Neutrophil (primary cell): Measurements from ENCODE around the gene EIF3K.

ENCODE experiments used
- H3K27ac ChIP-seq: fragments of 200-600 bp; sonication (generic); 2 replicates; pipeline ENCODE4 v1.5.1; 2016; ENCODE audit warnings: mild to moderate bottlenecking, moderate library complexity
- H3K27me3 ChIP-seq: fragments of 200-600 bp; sonication (generic); 2 replicates; pipeline ENCODE4 v1.6.0; 2016; ENCODE audit warnings: mild to moderate bottlenecking
- H3K36me3 ChIP-seq: fragments of 200-600 bp; sonication (generic); 2 replicates; pipeline ENCODE4 v1.5.1; 2017
- H3K4me1 ChIP-seq, 2 experiments: fragments of 200-600 bp in 1 of 2; sonication (generic) in 1 of 2; 1 replicate in 1 of 2; 2 replicates in 1 of 2; pipeline versions ENCODE4 v1.5.1 to v1.6.1; 2013 to 2016; ENCODE audit warnings: low read depth in 1 of 2, low read length in 1 of 2, mild to moderate bottlenecking in 1 of 2, moderate library complexity in 1 of 2; ENCODE audit not compliant: control insufficient read depth in 1 of 2, insufficient read depth in 1 of 2
- H3K4me3 ChIP-seq, 2 experiments: fragments of 200-600 bp in 1 of 2; sonication (generic) in 1 of 2; 1 replicate in 1 of 2; 2 replicates in 1 of 2; pipeline ENCODE4 v1.5.1; 2013 to 2016; ENCODE audit warnings: low read depth in 1 of 2, low read length in 1 of 2, mild to moderate bottlenecking in 1 of 2, moderate library complexity in 1 of 2
- H3K9me3 ChIP-seq: fragments of 200-600 bp; sonication (generic); 2 replicates; pipeline ENCODE4 v1.5.1; 2016
- TF ChIP-seq, protein P1 (sequence below): fragments of 200-600 bp; sonication (generic); IDR thresholded peaks from 2 replicates; pipeline ENCODE4 v1.5.1; 2016; ENCODE audit warnings: antibody characterized with exemption

Gene EIF3K

DNA sequence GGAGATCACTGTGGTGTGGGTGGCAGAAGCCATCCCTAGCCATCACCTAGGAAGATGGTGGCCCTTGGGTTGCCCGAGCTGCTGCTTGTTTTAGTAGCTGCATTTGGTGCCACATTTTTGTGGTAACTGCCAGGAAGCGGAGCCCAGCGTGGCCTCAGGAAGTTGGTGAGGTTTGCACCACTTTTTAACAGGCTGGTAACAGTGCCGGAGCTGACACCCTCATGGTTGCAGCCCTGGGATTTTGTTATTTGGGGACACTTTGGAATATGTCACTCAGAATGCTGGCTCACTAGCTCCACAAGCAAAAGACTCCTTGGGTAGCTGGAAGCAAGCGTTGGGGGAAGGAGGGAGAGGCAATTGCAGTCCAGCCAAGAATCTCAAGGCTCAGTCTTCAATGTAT lies 50.6 kb downstream of the EIF3K start:
- no peaks in the 10 kb centered on the region for H3K36me3 ChIP-seq
- H3K27ac ChIP-seq: peak overlapping the region; percentile 88
- no peaks in the 10 kb centered on the region for H3K27me3 ChIP-seq
- H3K4me1 ChIP-seq: peaks cover 72 to 76% of the 10 kb centered on the region in 2 experiments
- peak overlapping the region; percentile 10 to 31 for H3K4me3 ChIP-seq
- no peaks in the 10 kb centered on the region for H3K9me3 ChIP-seq
- TF ChIP-seq, protein P1, sequence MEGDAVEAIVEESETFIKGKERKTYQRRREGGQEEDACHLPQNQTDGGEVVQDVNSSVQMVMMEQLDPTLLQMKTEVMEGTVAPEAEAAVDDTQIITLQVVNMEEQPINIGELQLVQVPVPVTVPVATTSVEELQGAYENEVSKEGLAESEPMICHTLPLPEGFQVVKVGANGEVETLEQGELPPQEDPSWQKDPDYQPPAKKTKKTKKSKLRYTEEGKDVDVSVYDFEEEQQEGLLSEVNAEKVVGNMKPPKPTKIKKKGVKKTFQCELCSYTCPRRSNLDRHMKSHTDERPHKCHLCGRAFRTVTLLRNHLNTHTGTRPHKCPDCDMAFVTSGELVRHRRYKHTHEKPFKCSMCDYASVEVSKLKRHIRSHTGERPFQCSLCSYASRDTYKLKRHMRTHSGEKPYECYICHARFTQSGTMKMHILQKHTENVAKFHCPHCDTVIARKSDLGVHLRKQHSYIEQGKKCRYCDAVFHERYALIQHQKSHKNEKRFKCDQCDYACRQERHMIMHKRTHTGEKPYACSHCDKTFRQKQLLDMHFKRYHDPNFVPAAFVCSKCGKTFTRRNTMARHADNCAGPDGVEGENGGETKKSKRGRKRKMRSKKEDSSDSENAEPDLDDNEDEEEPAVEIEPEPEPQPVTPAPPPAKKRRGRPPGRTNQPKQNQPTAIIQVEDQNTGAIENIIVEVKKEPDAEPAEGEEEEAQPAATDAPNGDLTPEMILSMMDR: no peak

DNA sequence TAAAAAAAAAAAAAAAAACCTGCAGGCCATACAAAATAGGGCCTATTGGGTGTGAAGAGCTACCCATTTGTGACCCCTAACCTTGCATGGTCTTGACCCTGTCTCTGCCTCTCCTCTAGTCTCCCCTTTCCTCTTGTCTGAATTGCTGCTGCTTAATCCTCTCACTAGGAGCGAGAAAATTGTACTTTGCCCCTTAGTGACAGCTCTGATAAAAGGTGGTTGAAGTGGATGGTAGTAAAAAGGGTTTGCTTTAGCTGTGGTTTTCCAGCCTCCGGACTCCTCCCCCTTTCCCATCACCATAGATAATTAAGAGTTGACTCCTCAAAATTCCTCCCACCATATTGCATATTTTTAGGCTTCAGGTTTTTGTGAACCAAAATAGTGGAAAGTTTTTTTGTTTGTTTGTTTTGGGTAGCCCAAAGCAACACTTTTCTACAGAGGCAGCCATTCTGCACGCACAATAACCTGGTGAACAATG lies 52.0 kb downstream of the EIF3K start:
- Histone ChIP-seq H3K9me3 (no peaks in the 10 kb centered on the region), H3K27me3 (no peaks in the 10 kb centered on the region), H3K4me3 (no peak overlapping the region), H3K4me1 (peaks cover 72 to 76% of the 10 kb centered on the region in 2 experiments), H3K36me3 (no peaks in the 10 kb centered on the region), H3K27ac (peak overlapping the region; percentile 88)
- TF ChIP-seq, protein P1: no peak

DNA sequence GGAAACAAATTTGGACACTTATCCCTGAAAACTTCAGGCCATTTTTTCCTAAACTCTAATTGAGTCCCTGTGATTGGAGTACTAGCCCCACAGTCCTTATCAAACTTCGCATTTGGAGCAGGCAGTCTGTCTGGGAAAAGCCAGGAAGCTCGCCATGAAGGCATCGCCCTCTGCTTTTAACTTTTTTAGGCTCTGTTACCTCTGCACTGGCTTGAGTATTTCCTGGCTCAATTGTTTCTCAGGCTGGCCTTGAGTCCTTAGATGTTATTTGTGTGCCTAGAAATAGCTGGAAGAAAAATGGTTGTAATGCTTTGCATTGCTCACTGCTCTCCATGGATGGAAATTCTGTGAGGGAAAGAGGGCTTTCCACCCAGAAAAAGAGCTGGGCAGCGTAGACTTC lies 52.7 kb downstream of the EIF3K start:
- H3K27ac ChIP-seq: peak overlapping the region; percentile 88
- H3K4me1 ChIP-seq: peaks cover 72 to 76% of the 10 kb centered on the region in 2 experiments
- H3K9me3 ChIP-seq: no peaks in the 10 kb centered on the region
- TF ChIP-seq, protein P1: no peak
- H3K36me3 ChIP-seq: no peaks in the 10 kb centered on the region
- no peak overlapping the region for H3K4me3 ChIP-seq
- no peaks in the 10 kb centered on the region for H3K27me3 ChIP-seq

DNA sequence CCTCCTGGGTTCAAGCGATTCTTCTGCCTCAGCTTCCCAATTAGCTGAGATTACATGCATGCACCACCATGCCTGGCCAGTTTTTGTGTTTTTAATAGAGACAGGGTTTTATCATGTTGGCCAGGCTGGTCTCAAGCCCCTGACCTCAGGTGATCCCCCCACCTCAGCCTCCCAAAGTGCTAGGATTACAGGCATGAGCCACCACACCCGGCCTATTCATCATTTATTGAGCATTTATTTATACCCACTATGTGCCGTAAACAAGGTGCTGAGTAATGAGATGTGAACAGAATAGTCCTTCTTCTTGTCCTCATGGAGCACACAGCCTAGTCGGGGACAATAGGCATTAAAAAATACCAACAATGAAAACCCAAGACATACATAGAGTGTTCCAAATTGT lies 54.0 kb downstream of the EIF3K start:
- Histone ChIP-seq H3K9me3 (no peaks in the 10 kb centered on the region), H3K36me3 (no peaks in the 10 kb centered on the region), H3K4me1 (peaks cover 63 to 74% of the 10 kb centered on the region in 2 experiments), H3K27me3 (no peaks in the 10 kb centered on the region), H3K27ac (no peak overlapping the region), H3K4me3 (no peak overlapping the region)
- TF ChIP-seq, protein P1: no peak

DNA sequence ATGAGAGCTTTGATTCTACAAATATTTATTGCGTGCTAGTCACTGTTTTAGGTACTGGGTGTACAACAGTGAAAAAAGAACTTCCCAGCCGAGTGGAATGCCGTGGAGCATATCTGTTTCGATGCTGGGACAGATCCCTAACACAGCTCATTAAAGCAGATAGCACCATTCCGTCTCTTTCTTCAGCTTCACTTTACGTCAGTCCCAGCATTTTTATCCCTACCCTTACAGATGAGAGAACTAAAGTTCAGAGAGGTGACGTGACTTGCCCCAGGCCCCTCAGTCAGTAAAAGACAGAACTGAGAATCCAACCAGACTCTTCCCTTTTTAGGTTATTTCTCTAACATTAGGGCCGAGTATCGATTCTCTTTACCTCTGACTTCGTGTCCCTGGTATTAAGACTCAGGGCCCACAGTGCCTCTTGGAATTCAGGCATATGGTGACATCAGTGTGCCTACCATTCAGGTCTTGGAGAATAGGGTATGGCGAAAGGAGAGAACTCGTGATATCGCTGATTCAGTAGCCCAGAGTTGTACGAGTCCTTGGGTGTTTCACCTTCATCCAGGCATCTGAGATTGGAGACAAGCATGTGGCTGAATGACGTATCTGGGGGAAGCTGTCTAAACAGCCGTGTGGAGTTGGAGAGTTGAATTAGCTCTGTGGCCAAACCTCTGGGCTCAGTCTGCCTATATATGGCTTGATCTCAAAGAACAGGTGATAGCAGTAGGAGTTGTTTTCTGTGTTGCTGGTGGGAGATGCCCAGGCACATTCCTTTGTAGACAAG lies 55.6 kb downstream of the EIF3K start:
- TF ChIP-seq, protein P1: no peak
- H3K9me3 ChIP-seq: no peaks in the 10 kb centered on the region
- peaks cover 57 to 74% of the 10 kb centered on the region in 2 experiments for H3K4me1 ChIP-seq
- H3K27ac ChIP-seq: peak overlapping the region; percentile 61
- no peak overlapping the region for H3K4me3 ChIP-seq
- no peaks in the 10 kb centered on the region for H3K27me3 ChIP-seq
- H3K36me3 ChIP-seq: peaks cover 5% of the 10 kb centered on the region
